ENCODE measurements around the gene GIMAP2. TPM values are rescaled to one million over a fixed set of nuclear protein-coding genes. Genes with fewer than 3 reads are reported as not detected.
A peak's percentile ranks its signal among the peaks of the same experiment; 100 is the strongest.

The GIMAP2 gene
- total and polyA plus RNA-seq, 9 of the 15 experiments (the other 6 are each of a cell fraction or from before 2014, with no cell fraction given), result 0.37 to 1.8 (median 1.2) TPM

- H3K36me3 ChIP-seq (ENCODE audit: control insufficient read depth, insufficient read depth, low read length), result no peaks in the 10 kb centered on the region
- BruUV-seq (replicated peaks), result no TSS peak
- in situ Hi-C loops (cut with MboI) (no loop called here), intact Hi-C loops (cut with micrococcal nuclease) (no loop called here)
- under 1% methylated on average over 12 of the region's 12 CpGs for WGBS (ENCODE audit: insufficient coverage, low coverage, missing lambda C conversion rate)
- H3K4me2 ChIP-seq (ENCODE audit: insufficient read depth, low read length), result no peak overlapping the region
- no peak overlapping the region for H3K27ac ChIP-seq (ENCODE audit: extremely low read depth, low read depth, low read length)
- H3K9me3 ChIP-seq (replicated peaks; ENCODE audit: control insufficient read depth, insufficient read depth, low read depth, low read length), result no peaks in the 10 kb centered on the region
- peaks cover 31 to 41% of the 10 kb centered on the region in 2 experiments for H3K27me3 ChIP-seq (ENCODE audit: control insufficient read depth in 2 of 2, insufficient read depth in 2 of 2, low read length in 2 of 2)
- no peaks in the 10 kb centered on the region for H3K9me1 ChIP-seq (ENCODE audit: control insufficient read depth, insufficient read depth, low read length)
- ATAC-seq (no peak), FAIRE-seq (no peak), DNase-seq (ENCODE audit: extremely low read depth in 1 of 4, low spot score in 3 of 4) (no peak)
- no peaks in the 10 kb centered on the region for H3K79me2 ChIP-seq (ENCODE audit: control insufficient read depth, insufficient read depth, low read length)
- ChIA-PET CTCF (ENCODE audit: low intra/inter-chr PET ratio) (no interaction called here), POLR2A (interaction anchor here (0.6 to 1.0 kb wide), 3 partner anchors 42 to 290 kb away, joined by 3 to 4 read pairs (median 3); no protein-coding TSS in a partner anchor)
- 0 out of 2 replicates have a peak overlapping the region, but pooled peaks have one; percentile 11 for H2AFZ ChIP-seq (ENCODE audit: low read depth, low read length)
- TF ChIP-seq NRF1 (conservative IDR thresholded peaks at IDR 0.05 in 1 of 2, IDR thresholded peaks at IDR 0.05 in 1 of 2) (0 out of 4 replicates have a peak, but pooled peaks of 1 of the 2 experiments have one; percentile 19), ZBTB40 (IDR thresholded peaks at IDR 0.05) (no peak), ZBTB40 (CRISPR knock-in tag; IDR thresholded peaks at IDR 0.05) (no peak), ZNF696 (CRISPR knock-in tag; conservative IDR thresholded peaks at IDR 0.05) (no peak), RFX1 (IDR thresholded peaks at IDR 0.05) (peak; percentile 42), ELF4 (CRISPR knock-in tag; IDR thresholded peaks at IDR 0.05) (no peak)
- no peak overlapping the region for H3K9ac ChIP-seq (ENCODE audit: insufficient read depth in 1 of 2, low read depth in 2 of 2, low read length in 2 of 2)
- peaks cover 0 to 8% of the 10 kb centered on the region in 2 experiments; a peak in 1 of 5 replicates for H3K4me1 ChIP-seq (replicated peaks in 1 of 2; ENCODE audit: control insufficient read depth in 2 of 2, insufficient read depth in 2 of 2, low read length in 2 of 2)
- no peak overlapping the region for H3K4me3 ChIP-seq
- no peaks in the 10 kb centered on the region for H4K20me1 ChIP-seq (replicated peaks; ENCODE audit: control insufficient read depth, insufficient read depth, low read length)
Measured at GRCh38 chr7:150722431-150722931, 37.0 kb downstream of the GIMAP2 start.

Data from K562 (cell line).